ENCODE measurements around the gene PCDHAC2. TPM values are rescaled to one million over a fixed set of nuclear protein-coding genes. Genes with fewer than 3 reads are reported as not detected.
A peak's percentile ranks its signal among the peaks of the same experiment; 100 is the strongest.

Gene PCDHAC2
- total and polyA plus RNA-seq, 2 donors (not counting 3 experiments of a cell fraction or from before 2014, with no cell fraction given), result 1.00 to 1.2 TPM

- intact Hi-C loops (cut with micrococcal nuclease) (loop anchor here (5.0 kb wide), 1 partner anchor 76 kb away; no protein-coding TSS in a partner anchor), dilution Hi-C loops (cut with MboI; ENCODE audit: extremely low pct_ligation_motif_present, low sequenced_read_pairs) (no loop called here)
- Histone ChIP-seq H3K4me3 (replicated peaks in 1 of 3; ENCODE audit: insufficient read depth in 1 of 3, low read depth in 1 of 3, low read length in 3 of 3) (peak overlapping the region in 2 of 3 experiments; percentile 54 to 61), H3K9me3 (replicated peaks; ENCODE audit: control insufficient read depth, insufficient read depth, low read length) (no peaks in the 10 kb centered on the region), H3K9ac (replicated peaks; ENCODE audit: extremely low read depth, insufficient read depth, low read length) (no peak overlapping the region), H3K27ac (ENCODE audit: insufficient read depth, low read depth, low read length) (no peak overlapping the region), H3K4me2 (ENCODE audit: insufficient read depth, low read length) (peak overlapping the region; percentile 64), H4K20me1 (replicated peaks; ENCODE audit: control insufficient read depth, extremely low read depth, insufficient read depth, low read length) (no peaks in the 10 kb centered on the region), H3K9me1 (replicated peaks; ENCODE audit: control insufficient read depth, extremely low read depth, insufficient read depth, low read length) (no peaks in the 10 kb centered on the region), H3K27me3 (ENCODE audit: control insufficient read depth in 2 of 2, insufficient read depth in 2 of 2, low read length in 2 of 2) (peaks cover 10 to 19% of the 10 kb centered on the region in 2 experiments), H2AFZ (ENCODE audit: low read depth, low read length) (peak overlapping the region; percentile 88), H3K4me1 (ENCODE audit: control insufficient read depth, extremely low read depth, insufficient read depth, low read length) (peaks cover 4% of the 10 kb centered on the region), H3K36me3 (ENCODE audit: control insufficient read depth in 2 of 2, extremely low read depth in 1 of 2, insufficient read depth in 2 of 2, low read length in 2 of 2) (no peaks in the 10 kb centered on the region), H3K79me2 (ENCODE audit: control insufficient read depth, insufficient read depth, low read length) (no peaks in the 10 kb centered on the region)
- ChIA-PET POLR2A (no interaction called here), CTCF (interaction anchor here (1.3 kb wide), 1 partner anchor 8 kb away, joined by 4 read pairs; no protein-coding TSS in a partner anchor)
- no TSS peak for BruUV-seq (replicated peaks)
- TF ChIP-seq CTCF (IDR thresholded peaks at IDR 0.05; ENCODE audit: extremely low read depth in 1 of 2, insufficient read depth in 1 of 2, low read depth in 1 of 2, low read length in 2 of 2) (no peak), EZH2 (IDR thresholded peaks at IDR 0.05; ENCODE audit: borderline replicate concordance, low read depth, low read length, severe bottlenecking) (no peak), MAX (IDR thresholded peaks at IDR 0.05; ENCODE audit: insufficient read depth, insufficient read length) (no peak), FOS (IDR thresholded peaks at IDR 0.05; ENCODE audit: borderline replicate concordance, insufficient read depth, low read length) (no peak), POLR2A (IDR thresholded peaks at IDR 0.05; ENCODE audit: low read depth, low read length) (no peak)
- no peak for DNase-seq (ENCODE audit: low read depth, low spot score)
- no peak for FAIRE-seq
These were observed 377 bp upstream of the PCDHAC2 start for GRCh38 chr5:140965905-140966292.
